B cell (primary cell): ENCODE results near the gene CLIP2.

Experiments
- CTCF ChIP-seq: fragments of 200-600 bp; IDR thresholded peaks from one replicate; pipeline ENCODE4 v1.8.0; 2022; ENCODE audit warnings: antibody characterized with exemption, mild to moderate bottlenecking
- EZH2 ChIP-seq: IDR thresholded peaks from 2 replicates; pipeline ENCODE4 v1.6.1; 2012; ENCODE audit warnings: borderline replicate concordance, low read depth, mild to moderate bottlenecking, moderate library complexity, low read length; ENCODE audit not compliant: insufficient read depth, poor library complexity, severe bottlenecking

- no peak for TF ChIP-seq CTCF
- TF ChIP-seq EZH2: no peak
These were observed 17.0 kb downstream of the CLIP2 start for GRCh38 chr7:74306004-74306729.
